ENCODE data around the gene HOXD9.

Gene HOXD9

GRCh38 chr2:176124110-176124946 is 1.8 kb downstream of the HOXD9 start:
- DNase-seq (ENCODE audit: low spot score) = no peak

- DNase-seq (ENCODE audit: low spot score) = no peak
Observed at GRCh38 chr2:176124947-176125771, 2.6 kb downstream of the HOXD9 start.

GRCh38 chr2:176125772-176126054 is 3.2 kb downstream of the HOXD9 start:
- DNase-seq (ENCODE audit: low spot score) = no peak

GRCh38 chr2:176126929-176127773 is 4.6 kb downstream of the HOXD9 start:
- no peak for DNase-seq (ENCODE audit: low spot score)

GRCh38 chr2:176127774-176128072 is 5.2 kb downstream of the HOXD9 start:
- no peak for DNase-seq (ENCODE audit: low spot score)

- DNase-seq (ENCODE audit: low spot score) = no peak
Observed at GRCh38 chr2:176128172-176128981, 5.9 kb downstream of the HOXD9 start.

- DNase-seq (ENCODE audit: low spot score) = peak; percentile 81
Observed at GRCh38 chr2:176128982-176129796, 6.7 kb downstream of the HOXD9 start, which contains the start of gene HOXD8. Gene HOXD8, plus strand, starts transcription at chr2:176129705. Its CDS starts 662 bp downstream, at chr2:176130367.

GRCh38 chr2:176129813-176130146 is 7.3 kb downstream of the HOXD9 start:
- DNase-seq (ENCODE audit: low spot score) = peak; percentile 55

GRCh38 chr2:176130147-176130956 is 7.8 kb downstream of the HOXD9 start:
- peak; percentile 59 for DNase-seq (ENCODE audit: low spot score)

- no peak for DNase-seq (ENCODE audit: low spot score)
Observed at GRCh38 chr2:176130957-176131847, 8.7 kb downstream of the HOXD9 start.

GRCh38 chr2:176131848-176132158 is 9.3 kb downstream of the HOXD9 start:
- no peak for DNase-seq (ENCODE audit: low spot score)

- no peak for DNase-seq (ENCODE audit: low spot score)
Observed at GRCh38 chr2:176132205-176133171, 10.0 kb downstream of the HOXD9 start.

- no peak for DNase-seq (ENCODE audit: low spot score)
Observed at GRCh38 chr2:176133389-176133788, 10.9 kb downstream of the HOXD9 start.

GRCh38 chr2:176134035-176134434 is 11.5 kb downstream of the HOXD9 start:
- no peak for DNase-seq (ENCODE audit: low spot score)

- peak; percentile 73 for DNase-seq (ENCODE audit: low spot score)
Observed at GRCh38 chr2:176135035-176135440, 12.5 kb downstream of the HOXD9 start.

GRCh38 chr2:176136374-176137251 is 14.1 kb downstream of the HOXD9 start:
- peak; percentile 57 for DNase-seq (ENCODE audit: low spot score)

- DNase-seq (ENCODE audit: low spot score) = no peak
Observed at GRCh38 chr2:176137252-176137580, 14.7 kb downstream of the HOXD9 start.

All from SW480 (cell line).